WERI-Rb-1 (cell line): Measurements from ENCODE around the gene RAC2.

ENCODE experiments used
- DNase-seq: peaks from one replicate; pipeline ENCODE4 v3.0.0-alpha.2; 2020
- H3K27ac ChIP-seq: fragments of 250-450 bp; sonication (Bioruptor Pico); 2 replicates; pipeline ENCODE4 v1.5.1; 2020; ENCODE audit warnings: mild to moderate bottlenecking, moderate library complexity
- H3K27me3 ChIP-seq: fragments of 250-450 bp; sonication (Bioruptor Pico); 2 replicates; pipeline ENCODE4 v1.5.1; 2021; ENCODE audit warnings: mild to moderate bottlenecking, low read depth, moderate library complexity; ENCODE audit not compliant: insufficient read depth, severe bottlenecking
- H3K36me3 ChIP-seq: fragments of 250-450 bp; sonication (Bioruptor Pico); 2 replicates; pipeline ENCODE4 v1.5.1; 2020; ENCODE audit warnings: mild to moderate bottlenecking, moderate library complexity
- H3K4me3 ChIP-seq: 2 replicates; pipeline ENCODE4 v1.5.1; 2011; ENCODE audit warnings: low read depth, mild to moderate bottlenecking, control low read depth, low read length
- H3K9me3 ChIP-seq: fragments of 250-450 bp; sonication (Bioruptor Pico); 2 replicates; pipeline ENCODE4 v1.5.1; 2021; ENCODE audit warnings: mild to moderate bottlenecking, moderate library complexity; ENCODE audit not compliant: severe bottlenecking
- TF ChIP-seq, protein P1 (sequence below): IDR thresholded peaks from 2 replicates; pipeline ENCODE4 v1.5.1; 2011; ENCODE audit warnings: low read depth, mild to moderate bottlenecking, control low read depth, inconsistent platforms, low read length

Gene RAC2

DNA sequence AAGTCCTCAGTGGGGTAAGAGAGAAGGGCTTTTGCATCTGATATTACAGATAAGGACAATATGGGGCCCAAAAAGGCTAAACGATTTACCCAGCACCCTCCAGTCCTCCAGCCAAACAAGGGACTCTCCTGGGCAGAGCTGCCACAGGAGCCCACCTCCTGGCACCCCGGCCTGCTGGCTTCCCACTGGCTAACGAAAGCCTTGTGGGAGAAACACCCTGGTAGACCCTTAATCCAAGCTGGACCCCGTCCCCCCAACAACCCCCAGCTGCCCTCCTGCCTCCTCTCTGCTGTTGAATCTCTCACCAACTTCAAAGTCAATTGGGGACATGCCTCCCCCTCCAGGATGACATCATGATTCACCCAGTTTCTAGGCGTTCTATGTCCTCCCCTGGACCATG is 66.8 kb downstream of the RAC2 start:
- TF ChIP-seq, protein P1, sequence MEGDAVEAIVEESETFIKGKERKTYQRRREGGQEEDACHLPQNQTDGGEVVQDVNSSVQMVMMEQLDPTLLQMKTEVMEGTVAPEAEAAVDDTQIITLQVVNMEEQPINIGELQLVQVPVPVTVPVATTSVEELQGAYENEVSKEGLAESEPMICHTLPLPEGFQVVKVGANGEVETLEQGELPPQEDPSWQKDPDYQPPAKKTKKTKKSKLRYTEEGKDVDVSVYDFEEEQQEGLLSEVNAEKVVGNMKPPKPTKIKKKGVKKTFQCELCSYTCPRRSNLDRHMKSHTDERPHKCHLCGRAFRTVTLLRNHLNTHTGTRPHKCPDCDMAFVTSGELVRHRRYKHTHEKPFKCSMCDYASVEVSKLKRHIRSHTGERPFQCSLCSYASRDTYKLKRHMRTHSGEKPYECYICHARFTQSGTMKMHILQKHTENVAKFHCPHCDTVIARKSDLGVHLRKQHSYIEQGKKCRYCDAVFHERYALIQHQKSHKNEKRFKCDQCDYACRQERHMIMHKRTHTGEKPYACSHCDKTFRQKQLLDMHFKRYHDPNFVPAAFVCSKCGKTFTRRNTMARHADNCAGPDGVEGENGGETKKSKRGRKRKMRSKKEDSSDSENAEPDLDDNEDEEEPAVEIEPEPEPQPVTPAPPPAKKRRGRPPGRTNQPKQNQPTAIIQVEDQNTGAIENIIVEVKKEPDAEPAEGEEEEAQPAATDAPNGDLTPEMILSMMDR = no peak
- DNase-seq = no peak
- no peak overlapping the region for H3K4me3 ChIP-seq
- H3K9me3 ChIP-seq = peaks cover 2% of the 10 kb centered on the region
- H3K36me3 ChIP-seq = no peaks in the 10 kb centered on the region
- no peaks in the 10 kb centered on the region for H3K27me3 ChIP-seq
- peak overlapping the region; percentile 74 for H3K27ac ChIP-seq

DNA sequence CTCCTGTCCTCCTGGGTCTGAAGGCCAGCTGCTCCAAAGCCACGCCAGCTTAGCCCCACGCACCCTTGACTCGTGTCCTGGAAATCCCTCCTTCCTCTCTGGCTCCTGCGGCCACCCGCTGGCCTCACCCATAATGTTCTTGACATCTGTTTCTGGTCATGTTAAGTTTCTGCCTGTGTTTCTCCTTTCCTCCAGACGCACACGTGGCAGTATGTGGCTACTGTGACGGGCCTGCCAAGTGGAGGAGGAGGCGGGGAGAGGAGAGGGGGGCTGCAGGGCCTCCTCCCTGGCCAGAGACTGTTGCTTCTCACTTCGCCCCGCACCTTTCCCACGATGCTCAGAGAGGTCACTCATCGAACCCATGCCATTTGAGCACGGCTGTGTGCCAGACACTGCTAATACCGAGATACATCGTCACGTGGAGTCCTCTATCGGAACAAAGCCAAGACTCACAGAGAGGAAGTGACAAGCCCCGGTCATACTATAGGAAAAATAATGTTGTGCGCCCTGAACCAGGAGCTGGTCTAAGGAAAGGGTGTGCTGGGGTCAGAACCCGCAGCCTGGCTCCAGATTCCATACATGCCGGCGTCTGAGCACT is 67.5 kb downstream of the RAC2 start:
- Histone ChIP-seq H3K9me3 (peaks cover 2% of the 10 kb centered on the region), H3K27me3 (no peaks in the 10 kb centered on the region), H3K36me3 (no peaks in the 10 kb centered on the region), H3K27ac (peak overlapping the region; percentile 74), H3K4me3 (no peak overlapping the region)
- TF ChIP-seq, protein P1 = no peak
- DNase-seq = peak; percentile 88

DNA sequence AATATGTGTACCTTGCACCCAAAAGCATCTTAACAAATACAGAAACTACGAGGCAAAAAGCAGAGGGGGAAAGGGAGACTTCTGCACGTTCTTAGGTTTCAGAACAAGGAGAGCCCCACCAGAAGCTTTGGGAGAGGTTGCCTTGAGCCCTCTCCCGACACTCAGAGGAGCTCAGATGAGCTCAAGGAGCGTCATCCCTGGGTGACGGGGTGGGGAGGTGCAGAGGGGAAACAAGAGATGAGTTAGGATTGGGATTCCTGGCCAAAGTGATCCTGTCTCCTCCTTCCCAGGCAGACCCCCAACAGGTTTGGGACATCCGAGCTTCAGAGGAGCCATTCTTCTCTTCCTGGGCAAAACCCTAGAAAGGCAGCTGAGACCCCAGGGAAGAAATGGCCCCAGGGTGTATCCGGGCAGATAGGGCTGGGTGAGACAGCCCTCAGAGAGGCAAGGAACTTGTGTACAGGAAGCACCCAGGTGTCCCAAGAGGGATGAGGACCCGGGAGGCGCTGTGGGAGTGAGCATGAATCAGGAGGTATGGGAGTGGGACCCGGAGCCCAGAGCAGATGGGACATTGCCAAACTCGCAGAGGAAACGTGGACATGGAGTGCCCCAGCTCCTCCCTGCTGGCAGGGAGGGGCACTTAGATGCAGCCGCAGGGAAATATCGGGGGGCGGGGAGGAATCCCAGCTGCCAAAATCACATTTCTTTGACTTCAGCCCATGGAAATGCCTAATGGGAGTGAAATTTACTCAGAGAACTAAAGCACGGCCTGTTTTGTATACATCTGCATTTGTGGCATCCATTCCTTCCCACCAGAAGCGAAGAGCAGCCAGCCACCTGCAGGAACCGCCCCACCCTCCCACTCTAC is 68.4 kb downstream of the RAC2 start:
- no peak for DNase-seq

More for the DNA sequence above, 68.4 kb downstream of the RAC2 start:
- TF ChIP-seq, protein P1 = no peak
- H3K36me3 ChIP-seq = no peaks in the 10 kb centered on the region
- H3K4me3 ChIP-seq = no peak overlapping the region
- H3K27me3 ChIP-seq = no peaks in the 10 kb centered on the region
- H3K9me3 ChIP-seq = peaks cover 2% of the 10 kb centered on the region
- H3K27ac ChIP-seq = peak overlapping the region; percentile 74
